B cell (primary cell): ENCODE measurements around the gene FER. TPM values are rescaled to one million over a fixed set of nuclear protein-coding genes. Genes with fewer than 3 reads are reported as not detected.

ENCODE experiments used
- ATAC-seq: fragments of 200-7000 bp; cut with Tn5 transposase; one replicate; pipeline ENCODE4 v1.10.0; 2021; ENCODE audit warnings: low read depth, mild to moderate bottlenecking, moderate number of reproducible peaks, moderate library complexity
- CTCF ChIA-PET: fragments of 350-600 bp; sonication (Branson Sonifier 250); formaldehyde crosslinking; loops from one replicate; lab custom pipeline; 2021; ENCODE audit warnings: antibody characterized with exemption, inconsistent platforms; lab: Charles Lee
- POLR2A ChIA-PET: fragments of 350-600 bp; sonication (Branson Sonifier 250); formaldehyde crosslinking; loops from one replicate; lab custom pipeline; 2021; ENCODE audit warnings: antibody characterized with exemption; lab: Charles Lee
- DNase-seq: peaks from one replicate; pipeline ENCODE4 v3.0.0; 2013
- H2AFZ ChIP-seq: 2 replicates; pipeline ENCODE4 v1.6.1; 2012; ENCODE audit warnings: mild to moderate bottlenecking, low read depth, low read length; ENCODE audit not compliant: insufficient read depth, poor library complexity, severe bottlenecking
- H3K27ac ChIP-seq, 2 donors: 1 replicate in 1 of 2; 2 replicates in 1 of 2; pipeline ENCODE4 v1.5.1; 2012 to 2013; ENCODE audit warnings: low read length in 2 of 2, mild to moderate bottlenecking in 2 of 2, moderate library complexity in 1 of 2
- H3K27me3 ChIP-seq, 4 experiments: fragments of 200-600 bp in 1 of 4; sonication (generic) in 1 of 4; replicated peaks in 1 of 4; 1 replicate in 2 of 4; 2 replicates in 2 of 4; pipeline versions ENCODE4 v1.6.1 to v1.7.0; 2013 to 2016; ENCODE audit warnings: low read length in 3 of 4, mild to moderate bottlenecking in 2 of 4, mixed read lengths in 1 of 4, moderate library complexity in 1 of 4; ENCODE audit not compliant: insufficient read depth in 4 of 4, control insufficient read depth in 3 of 4; ENCODE audit errors: control extremely low read depth in 1 of 4
- H3K36me3 ChIP-seq, 2 experiments: replicated peaks in 1 of 2; 1 replicate in 1 of 2; 2 replicates in 1 of 2; pipeline versions ENCODE4 v1.6.1 to v1.7.1; 2013; ENCODE audit warnings: low read length in 1 of 2; ENCODE audit not compliant: insufficient read depth in 2 of 2, control insufficient read depth in 1 of 2; ENCODE audit errors: control extremely low read depth in 1 of 2, extremely low read depth in 1 of 2
- H3K4me1 ChIP-seq, 2 donors: fragments of 200-600 bp in 1 of 2; sonication (generic) in 1 of 2; 1 replicate in 1 of 2; 2 replicates in 1 of 2; pipeline versions ENCODE4 v1.5.1 to v1.6.1; 2013 to 2017; ENCODE audit warnings: low read length in 2 of 2; ENCODE audit not compliant: control insufficient read depth in 2 of 2, insufficient read depth in 2 of 2
- H3K4me2 ChIP-seq: replicated peaks from 2 replicates; pipeline ENCODE3; 2012; ENCODE audit warnings: mild to moderate bottlenecking, low read depth, low read length; ENCODE audit not compliant: poor library complexity, severe bottlenecking
- H3K4me3 ChIP-seq, 5 experiments: fragments of 200-600 bp in 1 of 5; sonication (generic) in 1 of 5; 1 replicate in 3 of 5; 2 replicates in 2 of 5; pipeline versions ENCODE4 v1.5.1 to v1.7.0; 2011 to 2016; ENCODE audit warnings: low read length in 4 of 5, mild to moderate bottlenecking in 4 of 5, low read depth in 2 of 5, control low read depth in 1 of 5, moderate library complexity in 1 of 5; ENCODE audit not compliant: insufficient read depth in 1 of 5; ENCODE audit errors: control extremely low read depth in 1 of 5, extremely low read depth in 1 of 5
- H3K79me2 ChIP-seq: fragments of 200-600 bp; sonication (generic); one replicate; pipeline ENCODE4 v1.6.0; 2016; ENCODE audit warnings: low read length; ENCODE audit not compliant: control insufficient read depth, insufficient read depth
- H3K9ac ChIP-seq: fragments of 200-600 bp; sonication (generic); 2 replicates; pipeline ENCODE4 v1.6.1; 2017; ENCODE audit warnings: mild to moderate bottlenecking, low read length, moderate library complexity
- H3K9me3 ChIP-seq, 3 donors: one replicate each; pipeline versions ENCODE4 v1.6.1 to v1.7.1; 2013; ENCODE audit warnings: low read length in 2 of 3; ENCODE audit not compliant: control insufficient read depth in 2 of 3, insufficient read depth in 1 of 3; ENCODE audit errors: control extremely low read depth in 1 of 3
- H4K20me1 ChIP-seq: 2 replicates; pipeline ENCODE4 v1.6.0; 2012; ENCODE audit warnings: mild to moderate bottlenecking, low read length; ENCODE audit not compliant: insufficient read depth, control insufficient read depth, poor library complexity, severe bottlenecking
- H3K27ac Mint-ChIP-seq: one replicate; pipeline ENCODE4 v1.8.0; 2021; ENCODE audit warnings: mixed read lengths
- H3K27me3 Mint-ChIP-seq: one replicate; pipeline ENCODE4 v1.8.0; 2021; ENCODE audit warnings: mixed read lengths
- H3K4me1 Mint-ChIP-seq: one replicate; pipeline ENCODE4 v1.8.0; 2021; ENCODE audit warnings: mixed read lengths
- H3K4me3 Mint-ChIP-seq: one replicate; pipeline ENCODE4 v1.8.0; 2021; ENCODE audit warnings: mixed read lengths
- H3K9me3 Mint-ChIP-seq: one replicate; pipeline ENCODE4 v1.8.0; 2022; ENCODE audit warnings: mixed read lengths; ENCODE audit not compliant: insufficient read depth
- CTCF ChIP-seq: fragments of 200-600 bp; IDR thresholded peaks from one replicate; pipeline ENCODE4 v1.8.0; 2022; ENCODE audit warnings: antibody characterized with exemption, mild to moderate bottlenecking
- EZH2 ChIP-seq: IDR thresholded peaks from 2 replicates; pipeline ENCODE4 v1.6.1; 2012; ENCODE audit warnings: borderline replicate concordance, low read depth, mild to moderate bottlenecking, moderate library complexity, low read length; ENCODE audit not compliant: insufficient read depth, poor library complexity, severe bottlenecking
- WGBS: methylation state at CpG from one replicate; pipeline ENCODE4 v1.1.5; 2013; ENCODE audit warnings: missing lambda C conversion rate; ENCODE audit not compliant: insufficient coverage; 5-methylcytosine and 5-hydroxymethylcytosine counted together
- intact Hi-C: fragments of 100-400 bp; cut with micrococcal nuclease; formaldehyde crosslinking; loops from one replicate; pipeline ENCODE4 v1.10.0; 2022
- polyA plus RNA-seq: library from polyadenylated mRNA; depleted of rRNA; stranded (reverse); fragments of >200 nt; gene quantifications from 2 replicates; pipeline ENCODE4 v1.2.3, GENCODE V29; 2012
- total RNA-seq, 2 donors: library from RNA; stranded (reverse); fragments of 120-200 nt in 1 of 2; gene quantifications; 1 replicate in 1 of 2; 2 replicates in 1 of 2; pipeline versions ENCODE4 v1.2.3 to v1.2.4, GENCODE V29; 2013 to 2022

FER gene
- total and polyA plus RNA-seq, 2 donors (not counting 1 experiment from before 2014, with no cell fraction given), result 1.3 to 41.3 TPM

DNA sequence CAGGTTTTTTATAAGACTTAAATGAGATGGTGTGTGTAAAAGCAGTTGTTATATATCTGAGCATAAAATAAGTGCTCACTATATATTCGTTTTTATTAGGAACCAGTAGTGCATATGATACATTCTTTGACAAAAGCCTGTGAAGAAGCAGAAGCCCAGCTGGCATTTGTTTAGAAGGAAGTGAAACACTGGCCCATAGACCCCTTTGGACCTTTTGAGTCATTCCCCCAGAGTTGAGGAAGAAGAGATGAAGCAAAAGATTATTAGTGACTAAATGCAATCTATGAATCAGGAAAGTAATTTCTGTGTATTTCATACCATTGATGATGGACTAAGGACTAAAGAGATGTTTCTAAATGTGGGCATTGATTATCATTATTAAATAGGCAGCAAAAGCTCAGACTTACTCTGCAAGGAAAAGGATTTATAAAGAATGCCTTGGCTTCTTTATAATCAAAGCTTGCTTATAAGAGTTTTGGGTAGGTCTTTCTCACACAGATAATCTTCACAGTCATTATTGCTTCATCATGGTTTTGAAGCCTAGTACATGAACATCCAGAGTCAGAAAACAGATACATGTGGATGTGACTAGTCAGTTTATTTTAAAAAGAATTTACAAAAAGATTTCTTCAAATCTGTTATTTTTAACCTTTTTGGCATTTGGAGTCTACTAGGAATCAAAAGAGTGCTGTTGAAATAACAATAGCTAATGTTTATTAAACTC lies 16.9 kb upstream of the FER start:
- peak; percentile 8 for ATAC-seq
- no peak for TF ChIP-seq EZH2
- no peak for TF ChIP-seq CTCF

DNA sequence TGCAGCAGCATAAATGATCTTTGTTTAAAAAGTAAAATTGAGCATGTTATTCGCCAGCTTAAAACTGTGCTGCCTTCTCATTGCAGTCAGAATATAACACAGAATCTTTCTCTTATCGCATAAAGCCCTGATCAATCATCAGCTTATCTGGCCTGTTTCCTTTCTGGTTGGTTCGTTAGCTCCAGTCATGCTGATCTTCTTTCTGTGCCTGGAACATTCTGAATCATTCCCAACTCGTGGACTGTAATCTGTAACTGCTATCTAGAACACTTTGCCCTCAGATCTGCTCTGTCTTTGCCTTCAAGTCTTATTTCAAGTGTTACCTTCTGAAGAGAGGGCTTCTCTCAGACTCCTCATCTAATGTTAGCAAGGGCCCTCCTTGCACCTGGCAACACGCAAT lies 11.9 kb upstream of the FER start:
- Mint-ChIP-seq H3K27me3 (peaks cover 6% of the 10 kb centered on the region), H3K27ac (no peak overlapping the region), H3K9me3 (no peaks in the 10 kb centered on the region), H3K4me3 (no peak overlapping the region), H3K4me1 (peaks cover 4% of the 10 kb centered on the region)
- ChIA-PET CTCF (no interaction called here), POLR2A (no interaction called here)
- Histone ChIP-seq H3K4me3 (no peak overlapping the region), H3K27ac (no peak overlapping the region), H3K9me3 (no peaks in the 10 kb centered on the region), H3K79me2 (no peaks in the 10 kb centered on the region), H3K36me3 (no peaks in the 10 kb centered on the region), H3K4me2 (no peak overlapping the region), H3K9ac (no peak overlapping the region), H2AFZ (no peak overlapping the region), H3K4me1 (peaks cover 0 to 3% of the 10 kb centered on the region in 2 donors), H3K27me3 (no peaks in the 10 kb centered on the region), H4K20me1 (no peaks in the 10 kb centered on the region)
- intact Hi-C loops, result no loop called here
- no peak for DNase-seq
- TF ChIP-seq CTCF, result no peak
- TF ChIP-seq EZH2, result no peak
- 86% methylated on average over 3 of the region's 5 CpGs for WGBS
- no peak for ATAC-seq

More for the DNA sequence above, 16.9 kb upstream of the FER start:
- DNase-seq, result peak; percentile 43
- no peaks in the 10 kb centered on the region for H3K36me3 ChIP-seq
- peak overlapping the region; percentile 46 for H3K4me3 Mint-ChIP-seq
- H3K4me3 ChIP-seq, result no peak overlapping the region
- intact Hi-C loops, result no loop called here
- WGBS, result no CpG with 5 or more reads among the region's 1 CpG
- peaks cover 32 to 33% of the 10 kb centered on the region in 2 donors for H3K4me1 ChIP-seq
- no peaks in the 10 kb centered on the region for H3K9me3 Mint-ChIP-seq
- no peaks in the 10 kb centered on the region for H4K20me1 ChIP-seq
- H3K27ac Mint-ChIP-seq, result peak overlapping the region; percentile 21
- H3K4me1 Mint-ChIP-seq, result peaks cover 44% of the 10 kb centered on the region
- CTCF ChIA-PET, result no interaction called here
- H3K27me3 Mint-ChIP-seq, result no peaks in the 10 kb centered on the region
- H2AFZ ChIP-seq, result no peak overlapping the region
- H3K4me2 ChIP-seq, result no peak overlapping the region
- no peak overlapping the region for H3K9ac ChIP-seq
- no peak overlapping the region for H3K27ac ChIP-seq
- H3K27me3 ChIP-seq, result no peaks in the 10 kb centered on the region
- H3K9me3 ChIP-seq, result no peaks in the 10 kb centered on the region
- POLR2A ChIA-PET, result interaction anchor here (1.6 to 3.8 kb wide), 2 partner anchors 18 to 679 kb away, joined by 5 to 26 read pairs; partner anchors contain the start of genes FER and PJA2
- no peaks in the 10 kb centered on the region for H3K79me2 ChIP-seq
